Activated CD4-positive, alpha-beta T cell treated with anti-CD3 and anti-CD28 coated beads for 48 hours (primary cell): Measurements from ENCODE around the gene PCGF3.
"Not testable (repeated sequence)": the region's sequence is repeated elsewhere in the genome, so short reads cannot be mapped to it uniquely, and the experiment has no call there.

Experiments used
- DNase-seq: peaks from one replicate; pipeline ENCODE4 v3.0.0-alpha.2; 2020

PCGF3 gene

GRCh38 chr4:706083-706633 lies 526 bp downstream of the PCGF3 start:
- not testable (repeated sequence) for DNase-seq

- DNase-seq = no peak
Measured at GRCh38 chr4:706834-707598, 1.4 kb downstream of the PCGF3 start.

GRCh38 chr4:707929-708630 lies 2.4 kb downstream of the PCGF3 start:
- DNase-seq = no peak

GRCh38 chr4:708631-708933 lies 3.0 kb downstream of the PCGF3 start:
- no peak for DNase-seq

- DNase-seq = no peak
Measured at GRCh38 chr4:709348-709747, 3.7 kb downstream of the PCGF3 start.

GRCh38 chr4:710116-710515 lies 4.5 kb downstream of the PCGF3 start:
- no peak for DNase-seq

- DNase-seq = no peak
Measured at GRCh38 chr4:710916-711315, 5.3 kb downstream of the PCGF3 start.

GRCh38 chr4:712093-712492 lies 6.5 kb downstream of the PCGF3 start:
- no peak for DNase-seq

- DNase-seq = no peak
Measured at GRCh38 chr4:712916-713632, 7.4 kb downstream of the PCGF3 start.

GRCh38 chr4:714087-714486 lies 8.5 kb downstream of the PCGF3 start:
- no peak for DNase-seq

GRCh38 chr4:717601-718320 lies 12.1 kb downstream of the PCGF3 start:
- no peak for DNase-seq

GRCh38 chr4:718460-718859 lies 12.8 kb downstream of the PCGF3 start:
- no peak for DNase-seq

- no peak for DNase-seq
Measured at GRCh38 chr4:720111-720860, 14.7 kb downstream of the PCGF3 start.

- no peak for DNase-seq
Measured at GRCh38 chr4:721261-722168, 15.9 kb downstream of the PCGF3 start.

GRCh38 chr4:722169-722725 lies 16.6 kb downstream of the PCGF3 start:
- no peak for DNase-seq

GRCh38 chr4:722851-723360 lies 17.3 kb downstream of the PCGF3 start:
- DNase-seq = no peak

- no peak for DNase-seq
Measured at GRCh38 chr4:723751-724530, 18.3 kb downstream of the PCGF3 start.

- no peak for DNase-seq
Measured at GRCh38 chr4:725391-726234, 20.0 kb downstream of the PCGF3 start.
